MM.1S (cell line): ENCODE measurements around the gene GFER.

Experiments
- DNase-seq: peaks from one replicate; pipeline ENCODE4 v3.0.0-alpha.2; 2015
- H2AFZ ChIP-seq: fragments of 300-600 bp; sonication (generic); 2 replicates; pipeline ENCODE4 v1.6.0; 2016; ENCODE audit warnings: antibody characterized with exemption, low read length
- H3F3A ChIP-seq: fragments of 300-600 bp; sonication (generic); 2 replicates; pipeline ENCODE4 v1.6.1; 2016; ENCODE audit warnings: mild to moderate bottlenecking, antibody characterized with exemption, low read length, moderate library complexity, mixed read lengths; ENCODE audit not compliant: insufficient read depth
- H3K27ac ChIP-seq: fragments of 300-600 bp; sonication (generic); 2 replicates; pipeline ENCODE4 v1.5.1; 2016; ENCODE audit warnings: mild to moderate bottlenecking, low read length
- H3K27me3 ChIP-seq: fragments of 300-600 bp; sonication (generic); replicated peaks from 2 replicates; pipeline ENCODE4 v1.6.0; 2016; ENCODE audit warnings: low read length; ENCODE audit not compliant: insufficient read depth
- H3K36me3 ChIP-seq: fragments of 300-600 bp; sonication (generic); replicated peaks from 2 replicates; pipeline ENCODE4 v1.6.1; 2016; ENCODE audit warnings: mild to moderate bottlenecking, low read length, mixed read lengths; ENCODE audit not compliant: insufficient read depth
- H3K4me1 ChIP-seq: fragments of 300-600 bp; sonication (generic); 2 replicates; pipeline ENCODE4 v1.6.1; 2016; ENCODE audit warnings: low read length, mixed read lengths
- H3K4me2 ChIP-seq: fragments of 300-600 bp; sonication (generic); 2 replicates; pipeline ENCODE4 v1.6.0; 2016; ENCODE audit warnings: low read depth, low read length
- H3K4me3 ChIP-seq: fragments of 300-600 bp; sonication (generic); 2 replicates; pipeline ENCODE4 v1.5.1; 2016; ENCODE audit warnings: low read length, mixed read lengths
- H3K79me2 ChIP-seq: fragments of 300-600 bp; sonication (generic); 2 replicates; pipeline ENCODE4 v1.6.1; 2016; ENCODE audit warnings: mixed run types, low read length, mixed read lengths
- H3K9ac ChIP-seq: fragments of 300-600 bp; sonication (generic); 2 replicates; pipeline ENCODE4 v1.6.1; 2016; ENCODE audit warnings: low read length, mixed read lengths
- H3K9me2 ChIP-seq: fragments of 300-600 bp; sonication (generic); replicated peaks from 2 replicates; pipeline ENCODE4 v1.6.1; 2016; ENCODE audit warnings: mild to moderate bottlenecking, low read length, mixed read lengths; ENCODE audit not compliant: insufficient read depth
- H3K9me3 ChIP-seq: fragments of 300-600 bp; sonication (generic); replicated peaks from 2 replicates; pipeline ENCODE4 v1.6.1; 2016; ENCODE audit warnings: mild to moderate bottlenecking, low read length, mixed read lengths; ENCODE audit not compliant: insufficient read depth
- H4K20me1 ChIP-seq: fragments of 300-600 bp; sonication (generic); 2 replicates; pipeline ENCODE4 v1.6.1; 2016; ENCODE audit warnings: mild to moderate bottlenecking, low read length, moderate library complexity, mixed read lengths; ENCODE audit not compliant: insufficient read depth
- EZH2 ChIP-seq: fragments of 300-600 bp; sonication (generic); optimal IDR thresholded peaks from 2 replicates; pipeline ENCODE3; 2017; ENCODE audit warnings: low read depth, mild to moderate bottlenecking, antibody characterized with exemption, low read length, mixed read lengths
- EZH2phosphoT487 ChIP-seq: fragments of 300-600 bp; sonication (generic); IDR thresholded peaks from 2 replicates; pipeline ENCODE4 v1.6.1; 2018; ENCODE audit warnings: antibody characterized with exemption, low read length
- TF ChIP-seq, protein P1 (sequence below): fragments of 300-600 bp; sonication (generic); IDR thresholded peaks from 2 replicates; pipeline ENCODE4 v1.5.1; 2016; ENCODE audit warnings: antibody characterized with exemption, low read length, mixed read lengths

GFER gene

DNA sequence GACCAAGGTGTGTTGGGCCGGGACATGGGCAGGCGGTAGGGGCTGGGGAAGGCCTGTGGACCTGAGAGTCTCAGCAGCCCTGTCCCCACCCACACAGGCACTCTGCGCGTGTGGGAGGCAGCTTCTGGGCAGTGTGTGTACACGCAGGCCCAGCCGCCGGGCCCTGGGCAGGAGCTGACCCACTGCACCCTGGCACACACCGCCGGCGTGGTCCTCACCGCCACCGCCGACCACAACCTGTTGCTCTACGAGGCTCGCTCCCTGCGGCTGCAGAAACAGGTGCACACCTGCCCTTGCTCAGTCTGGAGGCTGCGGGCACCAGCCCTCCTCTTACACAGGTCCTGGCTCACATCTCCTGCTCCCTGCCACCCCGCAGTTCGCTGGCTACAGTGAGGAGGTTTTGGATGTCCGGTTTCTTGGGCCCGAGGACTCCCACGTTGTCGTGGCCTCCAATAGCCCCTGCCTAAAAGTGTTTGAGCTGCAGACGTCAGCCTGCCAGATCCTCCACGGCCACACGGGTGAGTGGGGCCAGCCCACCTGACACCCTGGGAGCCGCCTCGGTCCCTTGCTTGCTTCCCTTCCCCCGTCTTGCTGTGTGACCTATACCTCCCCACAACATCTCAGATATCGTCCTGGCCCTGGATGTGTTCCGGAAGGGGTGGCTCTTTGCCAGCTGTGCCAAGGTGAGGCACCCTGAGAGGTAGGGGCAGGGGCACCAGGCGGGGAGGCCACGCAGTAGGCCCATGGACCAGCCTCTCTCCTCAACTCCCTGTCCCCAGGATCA, 8.4 kb upstream of the GFER start:
- Histone ChIP-seq H3K4me1 (0 out of 2 replicates have a peak, but pooled peaks cover 3% of the 10 kb centered on the region), H3K9ac (no peak overlapping the region)
- no peak for DNase-seq

DNA sequence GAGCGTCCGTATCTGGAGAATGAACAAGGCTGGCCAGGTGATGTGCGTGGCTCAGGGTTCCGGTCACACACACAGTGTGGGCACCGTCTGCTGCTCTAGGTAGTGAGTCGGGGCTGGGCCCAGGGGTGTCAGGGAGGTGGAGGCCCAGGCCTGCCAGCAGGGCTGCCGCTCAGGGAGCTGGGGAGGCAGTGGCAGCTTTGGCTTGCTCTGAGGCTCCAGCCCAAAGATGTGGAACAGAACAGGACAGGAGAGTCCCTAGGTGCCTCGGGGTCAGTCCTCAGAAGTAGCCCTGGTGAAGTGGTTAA, 7.8 kb upstream of the GFER start:
- TF ChIP-seq, protein P1, sequence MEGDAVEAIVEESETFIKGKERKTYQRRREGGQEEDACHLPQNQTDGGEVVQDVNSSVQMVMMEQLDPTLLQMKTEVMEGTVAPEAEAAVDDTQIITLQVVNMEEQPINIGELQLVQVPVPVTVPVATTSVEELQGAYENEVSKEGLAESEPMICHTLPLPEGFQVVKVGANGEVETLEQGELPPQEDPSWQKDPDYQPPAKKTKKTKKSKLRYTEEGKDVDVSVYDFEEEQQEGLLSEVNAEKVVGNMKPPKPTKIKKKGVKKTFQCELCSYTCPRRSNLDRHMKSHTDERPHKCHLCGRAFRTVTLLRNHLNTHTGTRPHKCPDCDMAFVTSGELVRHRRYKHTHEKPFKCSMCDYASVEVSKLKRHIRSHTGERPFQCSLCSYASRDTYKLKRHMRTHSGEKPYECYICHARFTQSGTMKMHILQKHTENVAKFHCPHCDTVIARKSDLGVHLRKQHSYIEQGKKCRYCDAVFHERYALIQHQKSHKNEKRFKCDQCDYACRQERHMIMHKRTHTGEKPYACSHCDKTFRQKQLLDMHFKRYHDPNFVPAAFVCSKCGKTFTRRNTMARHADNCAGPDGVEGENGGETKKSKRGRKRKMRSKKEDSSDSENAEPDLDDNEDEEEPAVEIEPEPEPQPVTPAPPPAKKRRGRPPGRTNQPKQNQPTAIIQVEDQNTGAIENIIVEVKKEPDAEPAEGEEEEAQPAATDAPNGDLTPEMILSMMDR, result no peak
- TF ChIP-seq EZH2 (no peak), EZH2phosphoT487 (no peak)
- no peaks in the 10 kb centered on the region for H3K9me2 ChIP-seq
- H3K79me2 ChIP-seq, result peaks cover 23% of the 10 kb centered on the region
- H3K36me3 ChIP-seq, result no peaks in the 10 kb centered on the region
- peaks cover 14% of the 10 kb centered on the region for H3K27me3 ChIP-seq
- no peak overlapping the region for H3K4me2 ChIP-seq
- H3F3A ChIP-seq, result peaks cover 4% of the 10 kb centered on the region; the same call in 1 of the 2 replicates
- no peaks in the 10 kb centered on the region for H4K20me1 ChIP-seq
- H3K9ac ChIP-seq, result no peak overlapping the region
- DNase-seq, result no peak
- 0 out of 2 replicates have a peak, but pooled peaks cover 3% of the 10 kb centered on the region for H3K4me1 ChIP-seq
- no peak overlapping the region for H3K27ac ChIP-seq
- no peak overlapping the region for H3K4me3 ChIP-seq
- H2AFZ ChIP-seq, result no peak overlapping the region
- H3K9me3 ChIP-seq, result no peaks in the 10 kb centered on the region

More for the DNA sequence above, 8.4 kb upstream of the GFER start:
- Histone ChIP-seq H3K27me3 (peaks cover 9% of the 10 kb centered on the region), H3K79me2 (peaks cover 23% of the 10 kb centered on the region), H3K4me2 (no peak overlapping the region), H3K4me3 (no peak overlapping the region), H2AFZ (no peak overlapping the region), H4K20me1 (no peaks in the 10 kb centered on the region), H3K27ac (no peak overlapping the region), H3F3A (peaks cover 4% of the 10 kb centered on the region; the same call in 1 of the 2 replicates), H3K9me2 (no peaks in the 10 kb centered on the region), H3K36me3 (no peaks in the 10 kb centered on the region), H3K9me3 (no peaks in the 10 kb centered on the region)
- TF ChIP-seq, protein P1, result no peak
- TF ChIP-seq EZH2phosphoT487 (no peak), EZH2 (no peak)

DNA sequence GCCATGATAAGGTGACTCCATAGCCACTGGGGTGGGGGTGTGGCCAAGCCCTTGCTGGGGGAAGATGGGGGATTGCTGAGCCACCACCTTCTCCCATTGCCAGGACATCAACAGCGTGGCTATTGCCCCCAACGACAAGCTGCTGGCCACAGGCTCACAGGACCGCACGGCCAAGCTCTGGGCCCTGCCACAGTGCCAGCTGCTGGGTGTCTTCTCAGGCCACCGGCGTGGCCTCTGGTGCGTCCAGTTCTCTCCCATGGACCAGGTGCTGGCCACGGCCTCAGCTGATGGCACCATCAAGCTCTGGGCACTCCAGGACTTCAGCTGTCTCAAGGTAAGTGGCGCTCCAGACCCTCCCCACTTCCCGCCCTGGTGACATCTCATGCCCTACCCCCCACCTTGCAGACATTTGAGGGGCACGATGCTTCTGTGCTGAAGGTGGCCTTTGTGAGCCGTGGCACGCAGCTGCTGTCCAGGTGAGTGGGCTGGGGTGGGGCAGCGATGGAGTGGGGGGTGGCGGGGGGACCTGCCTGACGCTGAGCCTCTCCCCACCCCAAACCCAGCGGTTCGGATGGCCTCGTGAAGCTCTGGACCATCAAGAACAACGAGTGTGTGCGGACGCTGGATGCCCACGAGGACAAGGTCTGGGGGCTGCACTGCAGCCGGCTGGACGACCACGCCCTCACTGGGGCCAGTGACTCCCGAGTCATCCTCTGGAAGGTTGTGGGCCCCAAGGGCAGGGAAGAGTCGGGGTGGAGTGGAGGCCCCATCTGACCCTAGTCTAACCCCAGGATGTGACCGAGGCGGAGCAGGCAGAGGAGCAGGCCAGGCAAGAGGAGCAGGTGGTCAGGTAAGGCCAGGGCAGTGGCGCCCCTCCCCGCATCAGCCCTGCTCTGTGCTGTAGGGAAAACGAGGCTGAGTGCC, 6.8 kb upstream of the GFER start:
- H3K4me3 ChIP-seq, result no peak overlapping the region
- peaks cover 19% of the 10 kb centered on the region for H3K79me2 ChIP-seq
- no peaks in the 10 kb centered on the region for H3K36me3 ChIP-seq
- 0 out of 2 replicates have a peak, but pooled peaks cover 3% of the 10 kb centered on the region for H3K4me1 ChIP-seq
- no peaks in the 10 kb centered on the region for H4K20me1 ChIP-seq
- 0 out of 2 replicates have a peak, but pooled peaks cover 6% of the 10 kb centered on the region for H3F3A ChIP-seq
- no peak for DNase-seq
- no peak overlapping the region for H3K9ac ChIP-seq
- H3K27ac ChIP-seq, result no peak overlapping the region
- no peaks in the 10 kb centered on the region for H3K9me2 ChIP-seq
- no peaks in the 10 kb centered on the region for H3K9me3 ChIP-seq
- no peak overlapping the region for H3K4me2 ChIP-seq
- TF ChIP-seq, protein P1, result no peak
- H3K27me3 ChIP-seq, result peaks cover 25% of the 10 kb centered on the region
- no peak overlapping the region for H2AFZ ChIP-seq
